ENCODE data around the gene TNFSF10. TPM values are rescaled to one million over a fixed set of nuclear protein-coding genes. Genes with fewer than 3 reads are reported as not detected.

Gene TNFSF10
- total and polyA plus RNA-seq, 9 of the 15 experiments (the other 6 are each of a cell fraction or from before 2014, with no cell fraction given): 0.07 to 1.3 (median 0.27) TPM; not detected in 1

GRCh38 chr3:172537507-172538158 is 14.4 kb upstream of the TNFSF10 start (continued):
- no peak for TF ChIP-seq HDAC2 (IDR thresholded peaks at IDR 0.05)
- no peak for TF ChIP-seq CHD1 (IDR thresholded peaks at IDR 0.05; ENCODE audit: low read length)
- TF ChIP-seq ZNF24 (IDR thresholded peaks at IDR 0.05): no peak
- TF ChIP-seq ZBTB34 (CRISPR knock-in tag; IDR thresholded peaks at IDR 0.05): no peak
- TF ChIP-seq YY1 (IDR thresholded peaks at IDR 0.05; ENCODE audit: borderline replicate concordance in 1 of 3, control insufficient read depth in 1 of 3, extremely low read depth in 1 of 3, insufficient read depth in 3 of 3, insufficient read length in 1 of 3, insufficient replicate concordance in 2 of 3, low read depth in 1 of 3, low read length in 2 of 3): no peak
- TF ChIP-seq PYGO2 (tag; IDR thresholded peaks at IDR 0.05): peak; percentile 58; the same call in 1 of the 2 replicates
- no peak for TF ChIP-seq ZNF695 (CRISPR knock-in tag; IDR thresholded peaks at IDR 0.05)
- no peak for TF ChIP-seq KLF16 (IDR thresholded peaks at IDR 0.05)
- no peak for TF ChIP-seq BCLAF1 (IDR thresholded peaks at IDR 0.05; ENCODE audit: borderline replicate concordance in 1 of 2, control insufficient read depth in 1 of 2, low read depth in 2 of 2, low read length in 1 of 2)
- TF ChIP-seq KLF6 (CRISPR knock-in tag; IDR thresholded peaks at IDR 0.05; ENCODE audit: borderline replicate concordance): peak; percentile 48; the same call in 1 of the 2 replicates
- no peak for TF ChIP-seq CBX5 (IDR thresholded peaks at IDR 0.05; ENCODE audit: borderline replicate concordance, low read depth)
- TF ChIP-seq ZNF384 (IDR thresholded peaks at IDR 0.05; ENCODE audit: low read depth, low read length): no peak
- no peak for TF ChIP-seq MITF (IDR thresholded peaks at IDR 0.05)
- no peak for TF ChIP-seq PKNOX1 (IDR thresholded peaks at IDR 0.05)
- no peak for TF ChIP-seq JUND (IDR thresholded peaks at IDR 0.05; ENCODE audit: borderline replicate concordance, low read depth, low read length)
- no peak for TF ChIP-seq JUND (tag; IDR thresholded peaks at IDR 0.05; ENCODE audit: borderline replicate concordance, low read depth, low read length)
- no peak for TF ChIP-seq ZNF282 (CRISPR knock-in tag; IDR thresholded peaks at IDR 0.05)
- TF ChIP-seq IRF9 (tag; IDR thresholded peaks at IDR 0.05): 0 out of 2 replicates have a peak, but pooled peaks have one; percentile 19
- no peak for TF ChIP-seq PHTF2 (CRISPR knock-in tag; IDR thresholded peaks at IDR 0.05)
- TF ChIP-seq CAMTA2 (CRISPR knock-in tag; conservative IDR thresholded peaks at IDR 0.05): no peak

All from K562 (cell line).